ENCODE data around the gene TMEM147. TPM values are rescaled to one million over a fixed set of nuclear protein-coding genes. Genes with fewer than 3 reads are reported as not detected.

The TMEM147 gene
- total and polyA plus RNA-seq, 2 donors (not counting 3 experiments of a cell fraction or from before 2014, with no cell fraction given): 75.8 to 214 TPM

- no peak overlapping the region for H3K4me3 ChIP-seq (replicated peaks in 1 of 3; ENCODE audit: insufficient read depth in 1 of 3, low read depth in 1 of 3, low read length in 3 of 3)
- H4K20me1 ChIP-seq (replicated peaks; ENCODE audit: control insufficient read depth, extremely low read depth, insufficient read depth, low read length): no peaks in the 10 kb centered on the region
- intact Hi-C loops (cut with micrococcal nuclease) (no loop called here), dilution Hi-C loops (cut with MboI; ENCODE audit: extremely low pct_ligation_motif_present, low sequenced_read_pairs) (no loop called here)
- H3K27ac ChIP-seq (ENCODE audit: insufficient read depth, low read depth, low read length): no peak overlapping the region
- FAIRE-seq (no peak), DNase-seq (ENCODE audit: low read depth, low spot score) (no peak)
- ChIA-PET CTCF (interaction anchor here (0.7 kb wide), 1 partner anchor 12 kb away, joined by 4 read pairs; no protein-coding TSS in a partner anchor), POLR2A (no interaction called here)
- H3K79me2 ChIP-seq (ENCODE audit: control insufficient read depth, insufficient read depth, low read length): no peaks in the 10 kb centered on the region
- H3K9ac ChIP-seq (replicated peaks; ENCODE audit: extremely low read depth, insufficient read depth, low read length): no peak overlapping the region
- no peak overlapping the region for H3K4me2 ChIP-seq (ENCODE audit: insufficient read depth, low read length)
- H3K9me3 ChIP-seq (replicated peaks; ENCODE audit: control insufficient read depth, insufficient read depth, low read length): no peaks in the 10 kb centered on the region
- H2AFZ ChIP-seq (ENCODE audit: low read depth, low read length): no peak overlapping the region
- no peaks in the 10 kb centered on the region for H3K4me1 ChIP-seq (ENCODE audit: control insufficient read depth, extremely low read depth, insufficient read depth, low read length)
- H3K27me3 ChIP-seq (ENCODE audit: control insufficient read depth in 2 of 2, insufficient read depth in 2 of 2, low read length in 2 of 2): peaks cover 0 to 4% of the 10 kb centered on the region in 2 experiments
- TF ChIP-seq POLR2AphosphoS5 (IDR thresholded peaks at IDR 0.05; ENCODE audit: insufficient read depth, low read depth, low read length) (no peak), JUN (IDR thresholded peaks at IDR 0.05; ENCODE audit: borderline replicate concordance, insufficient read depth, insufficient read length, low read depth) (no peak)
- BruUV-seq (replicated peaks): no TSS peak
- H3K36me3 ChIP-seq (ENCODE audit: control insufficient read depth in 2 of 2, extremely low read depth in 1 of 2, insufficient read depth in 2 of 2, low read length in 2 of 2): no peaks in the 10 kb centered on the region
- H3K9me1 ChIP-seq (replicated peaks; ENCODE audit: control insufficient read depth, extremely low read depth, insufficient read depth, low read length): no peaks in the 10 kb centered on the region
Observed at GRCh38 chr19:35560271-35560670, 14.8 kb downstream of the TMEM147 start.

- Histone ChIP-seq H3K4me3 (replicated peaks in 1 of 3; ENCODE audit: insufficient read depth in 1 of 3, low read depth in 1 of 3, low read length in 3 of 3) (no peak overlapping the region), H3K4me1 (ENCODE audit: control insufficient read depth, extremely low read depth, insufficient read depth, low read length) (no peaks in the 10 kb centered on the region), H3K9me1 (replicated peaks; ENCODE audit: control insufficient read depth, extremely low read depth, insufficient read depth, low read length) (no peaks in the 10 kb centered on the region), H4K20me1 (replicated peaks; ENCODE audit: control insufficient read depth, extremely low read depth, insufficient read depth, low read length) (no peaks in the 10 kb centered on the region), H3K36me3 (ENCODE audit: control insufficient read depth in 2 of 2, extremely low read depth in 1 of 2, insufficient read depth in 2 of 2, low read length in 2 of 2) (no peaks in the 10 kb centered on the region), H3K27me3 (ENCODE audit: control insufficient read depth in 2 of 2, insufficient read depth in 2 of 2, low read length in 2 of 2) (peaks cover 0 to 4% of the 10 kb centered on the region in 2 experiments), H2AFZ (ENCODE audit: low read depth, low read length) (no peak overlapping the region), H3K27ac (ENCODE audit: insufficient read depth, low read depth, low read length) (no peak overlapping the region), H3K9me3 (replicated peaks; ENCODE audit: control insufficient read depth, insufficient read depth, low read length) (no peaks in the 10 kb centered on the region), H3K79me2 (ENCODE audit: control insufficient read depth, insufficient read depth, low read length) (no peaks in the 10 kb centered on the region), H3K4me2 (ENCODE audit: insufficient read depth, low read length) (no peak overlapping the region), H3K9ac (replicated peaks; ENCODE audit: extremely low read depth, insufficient read depth, low read length) (no peak overlapping the region)
- DNase-seq (ENCODE audit: low read depth, low spot score) (no peak), FAIRE-seq (no peak)
- POLR2A ChIA-PET: no interaction called here
- no TSS peak for BruUV-seq (replicated peaks)
- CTCF ChIA-PET: no interaction called here
- intact Hi-C loops (cut with micrococcal nuclease) (no loop called here), dilution Hi-C loops (cut with MboI; ENCODE audit: extremely low pct_ligation_motif_present, low sequenced_read_pairs) (no loop called here)
- TF ChIP-seq MAX (IDR thresholded peaks at IDR 0.05; ENCODE audit: insufficient read depth, insufficient read length): no peak
- TF ChIP-seq POLR2A (IDR thresholded peaks at IDR 0.05; ENCODE audit: low read depth, low read length): no peak
- no peak for TF ChIP-seq MYC (IDR thresholded peaks at IDR 0.05; ENCODE audit: low read depth, low read length)
- no peak for TF ChIP-seq POLR2AphosphoS5 (IDR thresholded peaks at IDR 0.05; ENCODE audit: insufficient read depth, low read depth, low read length)
- no peak for TF ChIP-seq GATA2 (IDR thresholded peaks at IDR 0.05; ENCODE audit: insufficient read depth, insufficient read length, low read depth, low read length)
- no peak for TF ChIP-seq JUN (IDR thresholded peaks at IDR 0.05; ENCODE audit: borderline replicate concordance, insufficient read depth, insufficient read length, low read depth)
- no peak for TF ChIP-seq CTCF (IDR thresholded peaks at IDR 0.05; ENCODE audit: extremely low read depth in 1 of 2, insufficient read depth in 1 of 2, low read depth in 1 of 2, low read length in 2 of 2)
- no peak for TF ChIP-seq EZH2 (IDR thresholded peaks at IDR 0.05; ENCODE audit: borderline replicate concordance, low read depth, low read length, severe bottlenecking)
- no peak for TF ChIP-seq FOS (IDR thresholded peaks at IDR 0.05; ENCODE audit: borderline replicate concordance, insufficient read depth, low read length)
Observed at GRCh38 chr19:35560677-35561076, 15.3 kb downstream of the TMEM147 start.
